HepG2 (cell line): ENCODE data around the gene MPP7. TPM values are rescaled to one million over a fixed set of nuclear protein-coding genes. Genes with fewer than 3 reads are reported as not detected.

ENCODE experiments used
- ATAC-seq: fragments of 200-7000 bp; cut with Tn5 transposase; 3 replicates; pipeline ENCODE4 v1.9.1; 2020; ENCODE audit warnings: mild to moderate bottlenecking, moderate library complexity
- BruUV-seq: library from RNA; stranded (reverse); fragments of 400-500 nt; replicated peaks from 2 replicates; lab custom pipeline; 2021; lab: Mats Ljungman, UMichigan
- CTCF ChIA-PET: fragments of 300-600 bp; formaldehyde crosslinking; extraction: SDS; loops from one replicate; lab custom pipeline; 2021; ENCODE audit warnings: low total read pairs, inconsistent platforms, low intra/inter-chr PET ratio; lab: Yijun Ruan, JAX
- POLR2A ChIA-PET: fragments of 350-600 bp; sonication (Branson Sonifier 250); formaldehyde crosslinking; loops from one replicate; lab custom pipeline; 2020; ENCODE audit warnings: antibody characterized with exemption, inconsistent platforms; lab: Yijun Ruan, JAX
- DNase-seq: peaks from one replicate; pipeline ENCODE4 v3.0.0-alpha.2; 2015; ENCODE audit warnings: low spot score
- FAIRE-seq: peaks from 3 replicates; lab custom pipeline; 2011; peaks lifted over from hg19 to GRCh38; lab: Jason Lieb, UNC
- H2AFZ ChIP-seq: one replicate; pipeline ENCODE4 v1.6.1; 2011; ENCODE audit warnings: low read length, inconsistent platforms
- H3K27ac ChIP-seq: fragments of 300-600 bp; 3 replicates; pipeline ENCODE4 v1.8.0; 2011; ENCODE audit warnings: mixed run types, mild to moderate bottlenecking, mixed read lengths, low read length, inconsistent platforms; ENCODE audit not compliant: insufficient read depth; ENCODE audit errors: extremely low read length
- H3K27me3 ChIP-seq, 2 experiments: fragments of 200-600 bp in 1 of 2; 2 replicates in 1 of 2; 3 replicates in 1 of 2; pipeline versions ENCODE4 v1.6.0 to v1.8.0; 2011; ENCODE audit warnings: low read length in 2 of 2, mild to moderate bottlenecking in 2 of 2, moderate library complexity in 2 of 2, inconsistent platforms in 1 of 2; ENCODE audit not compliant: insufficient read depth in 2 of 2, control insufficient read depth in 1 of 2
- H3K36me3 ChIP-seq, 2 experiments: fragments of 200-600 bp in 1 of 2; replicated peaks in 1 of 2; 2 replicates in 1 of 2; 3 replicates in 1 of 2; pipeline versions ENCODE4 v1.5.1 to v1.8.0; 2011; ENCODE audit warnings: low read length in 2 of 2, inconsistent platforms in 1 of 2; ENCODE audit not compliant: insufficient read depth in 2 of 2, control insufficient read depth in 1 of 2
- H3K4me1 ChIP-seq: 2 replicates; pipeline ENCODE4 v1.5.1; 2012; ENCODE audit warnings: low read length, inconsistent platforms; ENCODE audit not compliant: insufficient read depth
- H3K4me2 ChIP-seq: 2 replicates; pipeline ENCODE4 v1.6.0; 2011; ENCODE audit warnings: low read depth, low read length, inconsistent platforms
- H3K4me3 ChIP-seq, 3 experiments: fragments of 200-600 bp in 1 of 3; sonication (generic), shearing (Covaris generic) in 1 of 3; replicated peaks in 1 of 3; 2 replicates each; pipeline ENCODE4 v1.5.1; 2011 to 2016; ENCODE audit warnings: low read length in 3 of 3, inconsistent platforms in 2 of 3, low read depth in 2 of 3, mild to moderate bottlenecking in 2 of 3, control low read depth in 1 of 3, mixed read lengths in 1 of 3; ENCODE audit not compliant: insufficient read depth in 1 of 3
- H3K79me2 ChIP-seq: one replicate; pipeline ENCODE4 v1.6.1; 2011; ENCODE audit warnings: low read length, inconsistent platforms; ENCODE audit not compliant: insufficient read depth
- H3K9ac ChIP-seq: 2 replicates; pipeline ENCODE4 v1.6.0; 2011; ENCODE audit warnings: mild to moderate bottlenecking, low read depth, low read length, inconsistent platforms; ENCODE audit not compliant: insufficient read depth
- H3K9me3 ChIP-seq: 2 replicates; pipeline ENCODE4 v1.5.1; 2012; ENCODE audit warnings: mild to moderate bottlenecking, low read length
- H4K20me1 ChIP-seq: 2 replicates; pipeline ENCODE4 v1.6.0; 2011; ENCODE audit warnings: inconsistent platforms, mild to moderate bottlenecking, low read length, moderate library complexity; ENCODE audit not compliant: insufficient read depth
- ESRRA ChIP-seq: sonication (generic); formaldehyde crosslinking; IDR thresholded peaks from 2 replicates; pipeline ENCODE4 v1.5.1; 2020; ENCODE audit warnings: mild to moderate bottlenecking, low read depth, missing genetic modification reagents
- FIP1L1 ChIP-seq: fragments of 200-400 bp; formaldehyde crosslinking; IDR thresholded peaks from 2 replicates; pipeline ENCODE4 v1.6.1; 2018; ENCODE audit warnings: low read depth, mild to moderate bottlenecking, low read length, moderate library complexity, borderline replicate concordance; ENCODE audit not compliant: insufficient read depth
- HNRNPK ChIP-seq: fragments of 200-400 bp; formaldehyde crosslinking; IDR thresholded peaks from 2 replicates; pipeline ENCODE4 v1.6.1; 2018; ENCODE audit warnings: low read length, low read depth, moderate library complexity, mild to moderate bottlenecking; ENCODE audit not compliant: poor library complexity, severe bottlenecking
- NFYC ChIP-seq: IDR thresholded peaks from 2 replicates; pipeline ENCODE4 v1.6.1; 2016; ENCODE audit warnings: missing genetic modification reagents, missing compliant biosample characterization
- PCBP1 ChIP-seq: fragments of 200-400 bp; formaldehyde crosslinking; IDR thresholded peaks from 2 replicates; pipeline ENCODE4 v1.6.1; 2017; ENCODE audit warnings: mild to moderate bottlenecking, low read depth, low read length, borderline replicate concordance
- PCBP2 ChIP-seq: fragments of 200-400 bp; formaldehyde crosslinking; optimal IDR thresholded peaks from 2 replicates; pipeline ENCODE3; 2018; ENCODE audit warnings: low read length, low read depth; ENCODE audit not compliant: poor library complexity, severe bottlenecking
- RARA ChIP-seq: IDR thresholded peaks from 2 replicates; pipeline ENCODE4 v1.6.1; 2016; ENCODE audit warnings: missing genetic modification reagents, missing compliant biosample characterization
- ZNF607 ChIP-seq: sonication (generic); formaldehyde crosslinking; IDR thresholded peaks from 2 replicates; pipeline ENCODE4 v1.5.1; 2020; ENCODE audit warnings: missing genetic modification reagents, mild to moderate bottlenecking, borderline replicate concordance
- ZNF747 ChIP-seq: sonication (generic); formaldehyde crosslinking; IDR thresholded peaks from 2 replicates; pipeline ENCODE4 v1.8.1; 2023; ENCODE audit warnings: missing genetic modification reagents, mild to moderate bottlenecking, borderline replicate concordance
- ZNF775 ChIP-seq: sonication (generic); formaldehyde crosslinking; IDR thresholded peaks from 2 replicates; pipeline ENCODE4 v1.4.0; 2020; ENCODE audit warnings: missing genetic modification reagents, mild to moderate bottlenecking, moderate library complexity, borderline replicate concordance
- WGBS: methylation state at CpG from one replicate; pipeline ENCODE4 v1.1.6; 2017; ENCODE audit warnings: low lambda C conversion rate; 5-methylcytosine and 5-hydroxymethylcytosine counted together
- in situ Hi-C: cut with HindIII; loops from 2 replicates; pipeline ENCODE4 v1.10.0; 2017; ENCODE audit warnings: low pct_unique_long_range_greater_than_20kb; ENCODE audit not compliant: extremely low pct_ligation_motif_present
- intact Hi-C: fragments of 100-400 bp; cut with micrococcal nuclease; formaldehyde crosslinking; loops from one replicate; pipeline ENCODE4 v1.10.0; 2022; ENCODE audit not compliant: unreplicated experiment
- polyA plus RNA-seq, 8 experiments: library from polyadenylated mRNA; depleted of rRNA in 3 of 8; stranded (reverse) in 7 of 8; unstranded in 1 of 8; fragments of >200 nt; fragmentation: Illumina TruSeq in 4 of 8; extraction: Trizol in 4 of 8; gene quantifications; 2 replicates each; pipeline versions ENCODE4 v1.2.1 to v1.2.3, GENCODE V29; 2011 to 2016; ENCODE audit warnings: low read depth in 4 of 8, missing spikeins in 1 of 8, mixed read lengths in 1 of 8; ENCODE audit not compliant: insufficient read depth in 1 of 8
- total RNA-seq, 5 experiments: library from RNA; depleted of rRNA; stranded (reverse); fragments of >200 nt; fragmentation: Illumina TruSeq; extraction: Trizol; gene quantifications; 2 replicates each; pipeline ENCODE4 v1.2.3, GENCODE V29; 2016; ENCODE audit warnings: low read depth in 1 of 5
- TF ChIP-seq, protein P1 (sequence below): sonication (generic); formaldehyde crosslinking; IDR thresholded peaks from 2 replicates; pipeline ENCODE4 v1.4.0; 2020; ENCODE audit warnings: missing genetic modification reagents
- TF ChIP-seq, protein P2 (sequence below): sonication (generic); formaldehyde crosslinking; IDR thresholded peaks from 2 replicates; pipeline ENCODE4 v1.9.0; 2021; ENCODE audit warnings: missing genetic modification reagents, borderline replicate concordance
- TF ChIP-seq, protein P3 (sequence below): IDR thresholded peaks from 2 replicates; pipeline ENCODE4 v1.4.0; 2020; ENCODE audit warnings: mild to moderate bottlenecking, missing genetic modification reagents

The MPP7 gene
- total and polyA plus RNA-seq, 2 of the 13 experiments (the other 11 are each of a cell fraction or from before 2014, with no cell fraction given), result 6.8 to 16.4 TPM

DNA sequence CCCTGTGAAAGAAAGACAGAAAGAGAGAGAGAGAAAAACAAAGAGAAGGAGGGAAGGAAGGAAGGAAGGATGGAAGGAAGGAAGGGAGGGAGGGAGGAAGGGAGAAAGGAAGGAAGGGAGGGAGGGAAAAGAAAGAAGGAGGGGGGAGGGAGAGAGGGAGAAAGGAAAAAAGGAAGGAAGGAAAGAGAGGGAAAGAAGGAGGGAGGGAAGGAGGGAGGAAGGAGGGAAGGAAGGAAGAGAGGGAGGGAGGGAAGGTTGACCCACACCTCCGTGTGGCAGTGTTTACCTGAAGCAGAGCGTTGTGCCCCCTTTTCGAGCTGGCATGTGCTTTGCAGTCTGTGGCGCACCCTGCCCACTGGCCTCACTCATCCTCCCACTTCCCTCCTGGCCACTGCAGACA lies 12.3 kb upstream of the MPP7 start:
- no peak for DNase-seq
- intact Hi-C loops (no loop called here), in situ Hi-C loops (no loop called here)
- H4K20me1 ChIP-seq, result no peaks in the 10 kb centered on the region
- H2AFZ ChIP-seq, result no peak overlapping the region
- H3K9ac ChIP-seq, result no peak overlapping the region
- BruUV-seq, result no TSS peak
- FAIRE-seq, result no peak
- TF ChIP-seq ESRRA (CRISPR knock-in tag) (no peak), HNRNPK (peak; percentile 29), ZNF607 (CRISPR knock-in tag) (no peak), PCBP1 (no peak), FIP1L1 (no peak), ZNF775 (CRISPR knock-in tag) (no peak), ZNF747 (CRISPR knock-in tag) (no peak), NFYC (CRISPR knock-in tag) (no peak), PCBP2 (peak; percentile 65), RARA (CRISPR knock-in tag) (no peak)
- TF ChIP-seq, protein P1, sequence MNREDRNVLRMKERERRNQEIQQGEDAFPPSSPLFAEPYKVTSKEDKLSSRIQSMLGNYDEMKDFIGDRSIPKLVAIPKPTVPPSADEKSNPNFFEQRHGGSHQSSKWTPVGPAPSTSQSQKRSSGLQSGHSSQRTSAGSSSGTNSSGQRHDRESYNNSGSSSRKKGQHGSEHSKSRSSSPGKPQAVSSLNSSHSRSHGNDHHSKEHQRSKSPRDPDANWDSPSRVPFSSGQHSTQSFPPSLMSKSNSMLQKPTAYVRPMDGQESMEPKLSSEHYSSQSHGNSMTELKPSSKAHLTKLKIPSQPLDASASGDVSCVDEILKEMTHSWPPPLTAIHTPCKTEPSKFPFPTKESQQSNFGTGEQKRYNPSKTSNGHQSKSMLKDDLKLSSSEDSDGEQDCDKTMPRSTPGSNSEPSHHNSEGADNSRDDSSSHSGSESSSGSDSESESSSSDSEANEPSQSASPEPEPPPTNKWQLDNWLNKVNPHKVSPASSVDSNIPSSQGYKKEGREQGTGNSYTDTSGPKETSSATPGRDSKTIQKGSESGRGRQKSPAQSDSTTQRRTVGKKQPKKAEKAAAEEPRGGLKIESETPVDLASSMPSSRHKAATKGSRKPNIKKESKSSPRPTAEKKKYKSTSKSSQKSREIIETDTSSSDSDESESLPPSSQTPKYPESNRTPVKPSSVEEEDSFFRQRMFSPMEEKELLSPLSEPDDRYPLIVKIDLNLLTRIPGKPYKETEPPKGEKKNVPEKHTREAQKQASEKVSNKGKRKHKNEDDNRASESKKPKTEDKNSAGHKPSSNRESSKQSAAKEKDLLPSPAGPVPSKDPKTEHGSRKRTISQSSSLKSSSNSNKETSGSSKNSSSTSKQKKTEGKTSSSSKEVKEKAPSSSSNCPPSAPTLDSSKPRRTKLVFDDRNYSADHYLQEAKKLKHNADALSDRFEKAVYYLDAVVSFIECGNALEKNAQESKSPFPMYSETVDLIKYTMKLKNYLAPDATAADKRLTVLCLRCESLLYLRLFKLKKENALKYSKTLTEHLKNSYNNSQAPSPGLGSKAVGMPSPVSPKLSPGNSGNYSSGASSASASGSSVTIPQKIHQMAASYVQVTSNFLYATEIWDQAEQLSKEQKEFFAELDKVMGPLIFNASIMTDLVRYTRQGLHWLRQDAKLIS (CRISPR knock-in tag), result no peak
- TF ChIP-seq, protein P2, sequence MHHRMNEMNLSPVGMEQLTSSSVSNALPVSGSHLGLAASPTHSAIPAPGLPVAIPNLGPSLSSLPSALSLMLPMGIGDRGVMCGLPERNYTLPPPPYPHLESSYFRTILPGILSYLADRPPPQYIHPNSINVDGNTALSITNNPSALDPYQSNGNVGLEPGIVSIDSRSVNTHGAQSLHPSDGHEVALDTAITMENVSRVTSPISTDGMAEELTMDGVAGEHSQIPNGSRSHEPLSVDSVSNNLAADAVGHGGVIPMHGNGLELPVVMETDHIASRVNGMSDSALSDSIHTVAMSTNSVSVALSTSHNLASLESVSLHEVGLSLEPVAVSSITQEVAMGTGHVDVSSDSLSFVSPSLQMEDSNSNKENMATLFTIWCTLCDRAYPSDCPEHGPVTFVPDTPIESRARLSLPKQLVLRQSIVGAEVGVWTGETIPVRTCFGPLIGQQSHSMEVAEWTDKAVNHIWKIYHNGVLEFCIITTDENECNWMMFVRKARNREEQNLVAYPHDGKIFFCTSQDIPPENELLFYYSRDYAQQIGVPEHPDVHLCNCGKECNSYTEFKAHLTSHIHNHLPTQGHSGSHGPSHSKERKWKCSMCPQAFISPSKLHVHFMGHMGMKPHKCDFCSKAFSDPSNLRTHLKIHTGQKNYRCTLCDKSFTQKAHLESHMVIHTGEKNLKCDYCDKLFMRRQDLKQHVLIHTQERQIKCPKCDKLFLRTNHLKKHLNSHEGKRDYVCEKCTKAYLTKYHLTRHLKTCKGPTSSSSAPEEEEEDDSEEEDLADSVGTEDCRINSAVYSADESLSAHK (CRISPR knock-in tag), result no peak
- TF ChIP-seq, protein P3, sequence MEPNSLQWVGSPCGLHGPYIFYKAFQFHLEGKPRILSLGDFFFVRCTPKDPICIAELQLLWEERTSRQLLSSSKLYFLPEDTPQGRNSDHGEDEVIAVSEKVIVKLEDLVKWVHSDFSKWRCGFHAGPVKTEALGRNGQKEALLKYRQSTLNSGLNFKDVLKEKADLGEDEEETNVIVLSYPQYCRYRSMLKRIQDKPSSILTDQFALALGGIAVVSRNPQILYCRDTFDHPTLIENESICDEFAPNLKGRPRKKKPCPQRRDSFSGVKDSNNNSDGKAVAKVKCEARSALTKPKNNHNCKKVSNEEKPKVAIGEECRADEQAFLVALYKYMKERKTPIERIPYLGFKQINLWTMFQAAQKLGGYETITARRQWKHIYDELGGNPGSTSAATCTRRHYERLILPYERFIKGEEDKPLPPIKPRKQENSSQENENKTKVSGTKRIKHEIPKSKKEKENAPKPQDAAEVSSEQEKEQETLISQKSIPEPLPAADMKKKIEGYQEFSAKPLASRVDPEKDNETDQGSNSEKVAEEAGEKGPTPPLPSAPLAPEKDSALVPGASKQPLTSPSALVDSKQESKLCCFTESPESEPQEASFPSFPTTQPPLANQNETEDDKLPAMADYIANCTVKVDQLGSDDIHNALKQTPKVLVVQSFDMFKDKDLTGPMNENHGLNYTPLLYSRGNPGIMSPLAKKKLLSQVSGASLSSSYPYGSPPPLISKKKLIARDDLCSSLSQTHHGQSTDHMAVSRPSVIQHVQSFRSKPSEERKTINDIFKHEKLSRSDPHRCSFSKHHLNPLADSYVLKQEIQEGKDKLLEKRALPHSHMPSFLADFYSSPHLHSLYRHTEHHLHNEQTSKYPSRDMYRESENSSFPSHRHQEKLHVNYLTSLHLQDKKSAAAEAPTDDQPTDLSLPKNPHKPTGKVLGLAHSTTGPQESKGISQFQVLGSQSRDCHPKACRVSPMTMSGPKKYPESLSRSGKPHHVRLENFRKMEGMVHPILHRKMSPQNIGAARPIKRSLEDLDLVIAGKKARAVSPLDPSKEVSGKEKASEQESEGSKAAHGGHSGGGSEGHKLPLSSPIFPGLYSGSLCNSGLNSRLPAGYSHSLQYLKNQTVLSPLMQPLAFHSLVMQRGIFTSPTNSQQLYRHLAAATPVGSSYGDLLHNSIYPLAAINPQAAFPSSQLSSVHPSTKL (CRISPR knock-in tag), result no peak
- CTCF ChIA-PET, result no interaction called here
- no peaks in the 10 kb centered on the region for H3K79me2 ChIP-seq
- H3K4me2 ChIP-seq, result no peak overlapping the region
- 54% methylated on average over 4 of the region's 4 CpGs for WGBS
- H3K9me3 ChIP-seq, result no peaks in the 10 kb centered on the region
- peaks cover 0 to 8% of the 10 kb centered on the region in 2 experiments; a peak in 1 of 5 replicates for H3K27me3 ChIP-seq
- no peak for ATAC-seq
- H3K36me3 ChIP-seq, result no peaks in the 10 kb centered on the region
- POLR2A ChIA-PET, result interaction anchor here (4.2 kb wide), 1 partner anchor 13 kb away, joined by 19 read pairs; the partner anchor contains the start of gene MPP7
- no peak overlapping the region for H3K27ac ChIP-seq
- no peak overlapping the region for H3K4me3 ChIP-seq
- no peaks in the 10 kb centered on the region for H3K4me1 ChIP-seq
